WERI-Rb-1 (cell line): ENCODE measurements around the gene ARHGAP24.

ENCODE experiments used
- DNase-seq: peaks from one replicate; pipeline ENCODE4 v3.0.0-alpha.2; 2020
- H3K27ac ChIP-seq: fragments of 250-450 bp; sonication (Bioruptor Pico); 2 replicates; pipeline ENCODE4 v1.5.1; 2020; ENCODE audit warnings: mild to moderate bottlenecking, moderate library complexity
- H3K27me3 ChIP-seq: fragments of 250-450 bp; sonication (Bioruptor Pico); 2 replicates; pipeline ENCODE4 v1.5.1; 2021; ENCODE audit warnings: mild to moderate bottlenecking, low read depth, moderate library complexity; ENCODE audit not compliant: insufficient read depth, severe bottlenecking
- H3K36me3 ChIP-seq: fragments of 250-450 bp; sonication (Bioruptor Pico); 2 replicates; pipeline ENCODE4 v1.5.1; 2020; ENCODE audit warnings: mild to moderate bottlenecking, moderate library complexity
- H3K4me3 ChIP-seq: 2 replicates; pipeline ENCODE4 v1.5.1; 2011; ENCODE audit warnings: low read depth, mild to moderate bottlenecking, control low read depth, low read length
- H3K9me3 ChIP-seq: fragments of 250-450 bp; sonication (Bioruptor Pico); 2 replicates; pipeline ENCODE4 v1.5.1; 2021; ENCODE audit warnings: mild to moderate bottlenecking, moderate library complexity; ENCODE audit not compliant: severe bottlenecking
- CTCF ChIP-seq: IDR thresholded peaks from 2 replicates; pipeline ENCODE4 v1.5.1; 2011; ENCODE audit warnings: low read depth, mild to moderate bottlenecking, control low read depth, inconsistent platforms, low read length

Gene ARHGAP24

GRCh38 chr4:85455942-85456341, 19.0 kb upstream of the ARHGAP24 start:
- TF ChIP-seq CTCF, result no peak
- no peaks in the 10 kb centered on the region for H3K9me3 ChIP-seq
- no peak for DNase-seq
- H3K4me3 ChIP-seq, result no peak overlapping the region
- no peak overlapping the region for H3K27ac ChIP-seq
- no peaks in the 10 kb centered on the region for H3K36me3 ChIP-seq
- no peaks in the 10 kb centered on the region for H3K27me3 ChIP-seq

DNA sequence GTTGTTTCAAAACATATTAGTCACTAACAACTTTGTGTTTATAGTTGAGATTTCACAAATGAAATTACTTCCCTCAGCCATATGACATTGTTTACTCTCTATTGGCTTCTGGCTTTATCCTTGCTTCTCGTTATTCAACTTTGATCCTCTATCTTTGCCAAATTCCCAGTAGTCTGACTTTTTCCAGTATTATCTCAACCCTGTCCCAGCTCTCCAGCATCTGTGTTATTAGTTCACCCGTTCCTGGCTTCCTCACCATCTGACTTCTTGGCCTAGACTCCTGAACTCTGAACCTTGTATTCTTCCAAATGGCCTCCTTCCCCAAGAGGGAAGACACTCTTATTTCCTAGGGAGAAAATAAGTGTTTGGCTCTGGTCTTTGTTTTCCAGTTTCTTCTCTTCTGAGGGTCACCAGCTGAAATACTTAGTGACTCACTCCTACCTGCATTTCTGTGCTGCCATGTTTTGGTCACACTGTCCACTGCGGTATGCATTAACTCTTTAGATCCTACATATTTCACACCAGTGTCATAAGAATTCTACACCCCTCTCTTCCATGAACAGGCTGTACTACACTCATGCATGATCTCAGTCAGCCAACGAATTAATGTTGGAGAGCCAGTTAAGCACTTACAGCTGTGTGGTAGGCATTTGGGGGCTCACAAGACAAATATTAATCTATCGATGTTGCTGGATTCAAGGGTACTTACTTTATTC, 17.0 kb upstream of the ARHGAP24 start:
- TF ChIP-seq CTCF, result no peak
- H3K9me3 ChIP-seq, result no peaks in the 10 kb centered on the region
- no peak for DNase-seq

GRCh38 chr4:85459736-85460135, 15.2 kb upstream of the ARHGAP24 start:
- Histone ChIP-seq H3K9me3 (no peaks in the 10 kb centered on the region), H3K4me3 (no peak overlapping the region), H3K27ac (no peak overlapping the region), H3K36me3 (no peaks in the 10 kb centered on the region), H3K27me3 (no peaks in the 10 kb centered on the region)
- no peak for DNase-seq
- no peak for TF ChIP-seq CTCF

More for the DNA sequence above, 17.0 kb upstream of the ARHGAP24 start:
- H3K27ac ChIP-seq, result no peak overlapping the region
- no peaks in the 10 kb centered on the region for H3K27me3 ChIP-seq
- H3K4me3 ChIP-seq, result no peak overlapping the region
- no peaks in the 10 kb centered on the region for H3K36me3 ChIP-seq

GRCh38 chr4:85474356-85474755, 594 bp upstream of the ARHGAP24 start:
- TF ChIP-seq CTCF, result no peak
- H3K4me3 ChIP-seq, result no peak overlapping the region
- H3K27ac ChIP-seq, result no peak overlapping the region
- H3K9me3 ChIP-seq, result no peaks in the 10 kb centered on the region
- H3K36me3 ChIP-seq, result no peaks in the 10 kb centered on the region
- DNase-seq, result no peak
- no peaks in the 10 kb centered on the region for H3K27me3 ChIP-seq

- Histone ChIP-seq H3K36me3 (no peaks in the 10 kb centered on the region), H3K9me3 (no peaks in the 10 kb centered on the region), H3K4me3 (no peak overlapping the region), H3K27me3 (no peaks in the 10 kb centered on the region), H3K27ac (no peak overlapping the region)
- no peak for DNase-seq
- TF ChIP-seq CTCF, result no peak
Observed at GRCh38 chr4:85475631-85476233, 782 bp downstream of the ARHGAP24 start.

DNA sequence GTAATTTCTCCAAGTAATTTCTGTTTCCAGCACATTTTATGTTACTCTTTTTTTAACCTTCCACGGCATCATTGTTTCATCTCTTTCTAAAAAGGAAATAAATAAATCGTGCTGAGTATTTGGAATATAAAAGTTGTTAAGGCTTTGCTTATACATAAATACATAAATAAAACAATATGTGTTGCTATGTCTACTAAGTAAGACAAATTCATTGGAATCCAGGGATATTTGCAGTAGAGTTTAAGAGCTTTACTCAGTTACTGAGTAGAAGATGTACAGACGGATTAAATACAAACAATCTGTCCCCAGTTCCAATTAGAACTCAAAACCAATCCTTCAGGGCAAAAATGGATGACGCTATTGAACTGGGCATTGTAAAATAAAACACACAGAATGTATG, 1.4 kb downstream of the ARHGAP24 start:
- TF ChIP-seq CTCF, result no peak
- Histone ChIP-seq H3K36me3 (no peaks in the 10 kb centered on the region), H3K4me3 (no peak overlapping the region), H3K27ac (no peak overlapping the region), H3K9me3 (no peaks in the 10 kb centered on the region), H3K27me3 (no peaks in the 10 kb centered on the region)
- DNase-seq, result no peak
